Amniotic stem cell (primary cell): ENCODE data around the gene ATP5PB.

Source experiments
- DNase-seq: peaks from one replicate; lab custom pipeline; 2025; lab: John Stamatoyannopoulos, UW

The ATP5PB gene

DNA sequence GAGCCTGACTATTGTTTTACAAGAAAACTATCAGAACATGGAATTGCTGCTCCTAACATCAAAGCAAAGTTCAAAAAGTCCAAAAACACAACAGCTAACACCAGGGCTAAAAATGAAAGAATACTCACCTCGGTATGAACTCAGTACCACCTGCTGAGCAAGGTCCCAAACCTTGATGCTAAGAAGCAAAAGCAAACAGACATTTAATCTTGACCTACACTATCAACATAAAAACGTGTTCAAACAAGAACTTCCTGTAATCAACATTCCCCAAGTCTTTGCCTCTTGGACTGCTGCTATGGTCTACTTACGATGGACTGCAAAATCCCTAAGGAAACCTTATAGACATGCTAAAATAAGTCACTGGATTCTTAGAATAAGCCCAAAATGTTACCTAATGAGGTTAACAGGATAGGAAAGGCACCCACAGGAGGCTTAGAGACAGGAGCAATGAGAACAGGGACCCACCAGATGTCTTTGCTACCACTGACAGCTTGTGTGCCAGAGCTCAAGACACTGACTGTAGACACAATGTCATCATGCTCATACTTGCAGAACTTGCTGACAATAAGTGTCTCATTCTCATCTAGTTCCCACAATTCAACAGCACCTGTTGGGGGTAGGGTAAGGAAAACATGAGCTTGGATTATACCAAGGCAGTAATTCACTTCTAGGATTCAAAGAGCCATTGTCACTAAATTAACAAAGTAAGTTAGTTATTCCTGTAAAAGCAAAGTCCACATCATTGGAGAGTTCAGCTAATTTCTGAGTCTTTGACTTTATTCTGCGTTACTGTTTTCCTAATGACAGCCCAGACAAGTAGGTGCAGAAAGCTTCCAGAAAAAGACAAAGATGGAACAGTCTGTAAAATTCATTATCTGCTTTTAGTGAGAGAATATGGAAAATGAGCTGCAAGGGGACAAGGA lies 2.0 kb upstream of the ATP5PB start:
- DNase-seq: no peak

GRCh38 chr1:111448482-111448917 lies 764 bp upstream of the ATP5PB start:
- no peak for DNase-seq

GRCh38 chr1:111449703-111450017 lies 396 bp downstream of the ATP5PB start:
- DNase-seq: no peak

DNA sequence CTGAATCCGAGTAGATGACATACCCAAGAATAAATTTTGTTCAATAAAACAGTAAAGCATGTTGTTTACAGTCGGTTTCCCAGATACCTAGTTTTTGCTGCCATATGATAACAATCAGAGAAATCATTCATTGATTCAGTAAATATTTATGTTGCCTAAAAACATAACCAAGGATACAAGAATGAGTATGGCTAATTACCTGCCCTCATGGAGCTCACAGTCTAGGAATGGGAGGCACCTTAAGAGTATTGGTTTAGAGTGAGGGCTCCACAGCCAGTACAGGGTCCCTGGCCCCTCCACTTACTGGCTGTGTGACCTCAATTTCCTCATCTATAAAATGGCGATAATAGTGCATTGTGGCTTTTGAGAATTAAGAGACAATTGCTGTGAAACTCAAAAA lies 921 bp downstream of the ATP5PB start:
- DNase-seq: no peak

DNA sequence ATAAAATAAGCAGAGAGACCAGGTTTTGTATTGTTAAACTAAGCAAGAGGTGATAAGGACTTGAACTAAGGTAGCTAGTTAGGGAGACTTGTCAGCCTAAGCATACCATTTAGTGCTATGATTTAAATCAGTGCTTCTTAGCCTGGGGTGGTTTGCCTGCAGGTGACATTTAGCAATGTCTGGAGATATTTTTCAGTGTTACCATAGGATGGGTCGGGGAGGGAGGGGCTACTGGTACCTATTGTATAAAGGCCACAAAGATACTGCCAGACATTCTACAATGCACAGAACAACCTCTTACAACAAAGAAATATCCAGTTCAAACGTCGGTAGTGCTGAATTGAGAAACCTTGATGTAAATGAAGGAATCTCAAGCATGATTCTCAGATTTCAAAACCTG lies 3.3 kb downstream of the ATP5PB start:
- no peak for DNase-seq

DNA sequence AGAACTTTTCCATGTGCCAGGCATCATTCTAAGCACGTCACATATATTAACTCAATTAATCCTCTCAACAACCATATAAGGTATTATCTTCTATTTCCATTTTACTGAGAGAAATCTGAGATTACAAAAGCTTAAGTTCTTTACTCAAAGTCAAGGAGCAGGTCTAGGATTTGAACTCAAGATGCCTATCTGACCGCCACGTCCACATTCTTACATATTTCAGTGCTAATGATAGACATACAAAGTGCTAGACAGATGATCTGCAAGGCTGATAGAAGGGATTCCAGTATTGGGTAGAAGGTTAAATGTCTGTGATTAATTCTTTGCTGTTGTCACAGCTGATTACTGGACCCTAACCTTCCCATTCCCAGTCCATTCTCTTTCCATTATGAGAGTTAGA lies 4.4 kb downstream of the ATP5PB start:
- DNase-seq: no peak

DNA sequence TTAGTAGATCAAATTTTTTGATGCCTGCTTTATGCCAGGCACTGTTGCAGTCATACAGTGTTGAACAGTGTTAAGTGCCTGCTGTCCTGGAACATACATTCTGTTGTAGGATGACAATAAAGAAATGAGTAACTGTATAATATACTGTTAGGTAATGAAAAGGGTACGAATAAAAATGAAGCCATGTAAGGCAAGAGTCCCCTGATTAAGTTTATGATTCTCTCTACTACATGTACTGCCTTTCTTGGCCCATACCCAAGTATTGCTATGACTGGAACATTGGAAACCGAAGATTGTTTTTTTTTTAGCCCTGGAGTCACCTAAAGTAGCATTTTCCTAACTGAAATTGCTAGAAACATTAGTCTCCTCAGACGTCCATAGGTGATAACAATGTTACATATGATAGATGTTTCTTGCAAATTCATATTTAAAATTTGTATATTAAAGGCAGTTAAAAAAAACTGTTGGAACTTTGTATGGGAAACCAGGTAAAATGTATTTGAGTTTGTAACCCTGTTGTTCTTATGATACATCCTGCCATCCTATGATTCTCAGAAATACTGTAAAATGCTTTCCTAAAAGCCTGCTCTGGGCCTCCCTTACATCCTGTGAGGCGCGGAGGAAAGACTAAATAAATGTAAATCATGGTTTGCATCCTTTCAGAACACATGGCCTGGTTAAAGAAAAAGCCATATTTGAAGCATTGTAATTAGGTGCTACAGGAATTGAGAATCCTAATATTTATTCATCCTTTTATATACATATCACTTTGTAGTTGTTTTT lies 5.8 kb downstream of the ATP5PB start:
- DNase-seq: no peak

DNA sequence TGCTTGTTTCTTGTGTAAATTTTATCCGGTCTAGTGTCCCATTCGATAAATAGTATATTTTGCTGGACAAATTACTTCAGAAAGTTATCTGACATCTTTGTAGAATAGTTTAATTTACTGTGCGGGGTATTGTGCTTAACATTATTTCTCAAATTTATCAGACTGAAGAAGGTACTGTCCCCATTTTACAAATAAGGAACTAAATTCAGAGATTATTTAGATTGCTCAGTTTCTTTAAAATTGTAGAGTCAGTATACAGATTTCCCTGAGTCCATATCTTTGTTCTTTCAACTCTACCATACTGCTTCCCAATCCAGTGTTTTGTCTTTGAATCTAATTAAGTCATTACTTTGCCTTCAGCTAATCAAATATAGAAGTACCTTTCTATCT lies 6.4 kb downstream of the ATP5PB start:
- DNase-seq: no peak

DNA sequence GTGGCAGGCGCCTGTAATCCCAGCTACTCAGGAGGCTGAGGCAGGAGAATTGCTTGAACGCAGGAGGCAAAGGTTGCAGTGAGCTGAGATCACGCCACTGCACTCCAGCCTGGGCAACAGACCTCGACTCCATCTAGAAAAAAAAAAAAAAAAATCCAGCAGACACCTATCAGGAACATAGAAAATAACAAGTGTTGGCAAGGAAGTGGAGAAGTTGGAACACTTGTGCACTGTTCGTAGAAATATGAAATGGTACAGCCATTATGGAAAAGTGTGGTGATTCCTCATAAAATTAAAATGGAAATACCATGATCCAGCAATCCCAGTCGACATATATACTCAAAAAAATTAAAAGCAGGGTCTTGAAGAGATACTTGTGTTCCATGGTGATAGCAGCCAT lies 12.5 kb downstream of the ATP5PB start:
- DNase-seq: no peak

GRCh38 chr1:111462370-111463028 lies 13.2 kb downstream of the ATP5PB start:
- DNase-seq: no peak

DNA sequence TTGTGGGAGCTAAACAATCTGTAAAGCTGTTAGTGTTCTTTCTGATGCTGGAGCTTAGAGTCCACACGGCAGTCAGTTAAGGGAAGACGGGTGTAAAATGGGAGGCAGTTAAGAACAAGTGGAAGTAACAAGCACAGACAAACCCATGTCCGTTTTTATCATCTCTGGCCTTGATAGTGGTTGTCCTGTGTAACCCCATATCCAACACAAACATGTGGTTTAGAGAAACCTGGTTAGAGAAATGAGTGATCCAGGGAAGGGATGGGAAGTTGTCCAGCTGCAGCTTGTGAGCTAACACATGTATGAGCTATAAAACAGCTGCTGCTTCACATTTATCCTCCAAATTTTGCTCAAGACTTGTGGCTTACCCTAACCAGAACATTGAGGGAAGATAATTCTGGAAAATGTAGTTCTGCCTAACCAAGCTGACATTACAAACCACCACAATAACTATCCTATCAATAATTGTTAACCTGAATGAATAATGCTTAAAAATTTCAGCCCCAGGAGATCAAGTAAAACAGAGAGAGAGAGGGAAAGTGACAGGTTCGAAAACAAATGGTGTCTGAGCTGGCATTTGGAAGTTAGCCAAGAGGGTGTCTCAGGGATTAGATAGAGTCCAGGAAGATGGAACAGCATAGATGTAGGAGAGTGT lies 13.9 kb downstream of the ATP5PB start:
- DNase-seq: no peak

- no peak for DNase-seq
Measured at GRCh38 chr1:111465754-111466153, 16.5 kb downstream of the ATP5PB start.

DNA sequence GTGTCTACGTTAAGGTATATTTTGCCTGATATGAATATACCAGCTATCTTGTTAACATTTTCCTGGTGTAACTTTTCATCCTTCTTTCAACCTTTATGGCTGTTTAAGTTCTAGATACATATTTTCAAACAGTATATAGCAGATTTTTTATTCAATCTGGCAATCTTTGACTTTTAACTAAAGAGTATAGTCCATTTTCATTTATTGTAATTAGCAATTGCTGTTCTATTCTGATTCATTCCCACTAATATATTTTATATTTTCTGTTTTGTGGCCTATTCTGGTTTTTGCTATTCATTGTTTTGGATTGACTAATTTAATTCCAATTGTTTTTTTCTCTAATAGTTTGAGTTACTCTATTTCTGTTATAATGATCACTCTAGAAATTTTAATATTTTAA lies 17.2 kb downstream of the ATP5PB start:
- DNase-seq: no peak

- no peak for DNase-seq
Measured at GRCh38 chr1:111467865-111468716, 18.8 kb downstream of the ATP5PB start.

GRCh38 chr1:111468717-111469100 lies 19.4 kb downstream of the ATP5PB start:
- DNase-seq: no peak

DNA sequence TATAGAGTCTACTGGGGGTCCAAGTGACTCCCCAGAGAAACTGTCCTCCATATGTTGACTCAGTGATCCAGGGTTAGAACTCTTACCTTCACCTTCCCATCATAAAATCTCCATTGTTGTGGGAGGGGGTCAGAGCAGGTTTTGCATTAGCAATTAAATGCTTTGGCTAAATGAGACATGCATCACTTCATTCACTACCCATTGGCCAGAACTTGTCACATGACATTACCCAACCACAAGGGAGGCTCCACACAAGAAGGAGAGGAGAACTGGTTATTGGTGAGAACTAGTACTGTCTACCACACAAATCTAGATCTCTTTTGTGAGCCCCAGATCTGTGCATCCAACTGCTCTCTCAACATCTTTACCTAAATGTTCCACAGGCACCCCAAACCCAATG lies 20.3 kb downstream of the ATP5PB start:
- no peak for DNase-seq

DNA sequence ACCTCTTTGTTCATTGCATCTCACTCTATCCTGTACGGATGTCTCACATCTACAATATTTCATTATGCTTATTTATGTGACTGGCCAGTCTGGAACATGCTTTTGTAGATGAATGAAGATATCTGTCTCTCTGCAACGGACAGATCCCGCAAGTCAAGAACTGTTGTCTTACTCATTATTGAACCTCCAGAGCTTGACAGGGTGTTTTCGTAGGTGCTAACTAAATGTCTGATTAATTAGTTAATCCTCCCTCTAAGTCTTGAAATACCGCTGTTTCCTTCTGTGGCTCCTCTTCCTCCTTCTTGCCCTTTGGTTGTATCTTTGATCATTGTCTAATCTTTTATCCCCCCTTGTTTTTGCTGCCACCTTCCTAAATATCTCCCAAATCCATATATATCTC lies 21.3 kb downstream of the ATP5PB start:
- DNase-seq: no peak

DNA sequence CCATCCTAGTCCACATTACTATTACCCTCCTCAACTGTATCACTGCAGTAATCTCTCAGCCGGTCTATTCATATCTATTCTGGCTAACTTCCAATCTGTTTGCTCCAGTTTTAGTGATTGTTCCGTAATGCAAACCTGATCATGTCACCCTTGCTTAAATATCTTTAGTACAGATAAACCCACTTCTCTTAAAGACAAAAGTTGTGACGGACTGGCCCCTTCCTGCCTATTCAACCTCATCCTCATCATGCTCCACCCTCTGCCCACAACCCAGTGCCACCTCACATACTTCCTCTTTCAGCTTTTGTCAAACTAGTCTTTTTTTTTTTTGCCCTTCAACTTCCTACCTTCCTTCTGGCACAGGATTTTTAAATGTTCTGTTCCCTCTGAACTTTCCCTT lies 21.7 kb downstream of the ATP5PB start:
- no peak for DNase-seq

DNA sequence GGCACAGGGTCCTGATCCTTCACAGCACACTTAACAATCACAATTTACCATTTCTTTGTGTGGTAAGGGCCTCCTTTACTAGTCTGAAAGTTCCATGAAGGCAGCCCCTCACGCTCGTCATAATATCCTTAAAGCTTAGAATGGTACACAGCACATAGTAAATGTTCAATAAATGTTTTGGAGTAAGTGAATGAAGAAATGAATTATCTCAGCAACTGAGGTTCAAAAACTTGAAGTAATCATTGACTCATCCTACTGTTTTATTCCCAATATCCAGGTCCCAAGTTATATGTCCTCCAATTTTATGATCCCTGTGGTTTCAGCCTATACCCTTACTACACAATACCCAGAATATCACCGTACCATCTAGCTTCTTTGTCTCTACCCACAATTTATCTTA lies 22.3 kb downstream of the ATP5PB start:
- DNase-seq: no peak

- no peak for DNase-seq
Measured at GRCh38 chr1:111474106-111474505, 24.8 kb downstream of the ATP5PB start.

GRCh38 chr1:111474521-111474920 lies 25.3 kb downstream of the ATP5PB start:
- DNase-seq: no peak
